Activated naive CD4-positive, alpha-beta T cell treated with anti-CD3 and anti-CD28 coated beads, Interleukin-2, amount 50 U/mL, for 24 hours (primary cell): ENCODE measurements around the gene DCTPP1.
"Not testable (repeated sequence)": the region's sequence is repeated elsewhere in the genome, so short reads cannot be mapped to it uniquely, and the experiment has no call there.

Experiments used
- H3K27ac Mint-ChIP-seq: one replicate; pipeline ENCODE4 v1.8.0; 2021; ENCODE audit warnings: mild to moderate bottlenecking, mixed read lengths
- H3K27me3 Mint-ChIP-seq: one replicate; pipeline ENCODE4 v1.8.0; 2021; ENCODE audit warnings: mixed read lengths
- H3K36me3 Mint-ChIP-seq: one replicate; pipeline ENCODE4 v1.8.0; 2021; ENCODE audit warnings: mixed read lengths
- H3K4me1 Mint-ChIP-seq: one replicate; pipeline ENCODE4 v1.8.0; 2021; ENCODE audit warnings: mixed read lengths
- H3K4me3 Mint-ChIP-seq: one replicate; pipeline ENCODE4 v1.8.0; 2021; ENCODE audit warnings: mild to moderate bottlenecking, mixed read lengths
- H3K9me3 Mint-ChIP-seq: one replicate; pipeline ENCODE4 v1.8.0; 2021; ENCODE audit warnings: mixed read lengths

The DCTPP1 gene

DNA sequence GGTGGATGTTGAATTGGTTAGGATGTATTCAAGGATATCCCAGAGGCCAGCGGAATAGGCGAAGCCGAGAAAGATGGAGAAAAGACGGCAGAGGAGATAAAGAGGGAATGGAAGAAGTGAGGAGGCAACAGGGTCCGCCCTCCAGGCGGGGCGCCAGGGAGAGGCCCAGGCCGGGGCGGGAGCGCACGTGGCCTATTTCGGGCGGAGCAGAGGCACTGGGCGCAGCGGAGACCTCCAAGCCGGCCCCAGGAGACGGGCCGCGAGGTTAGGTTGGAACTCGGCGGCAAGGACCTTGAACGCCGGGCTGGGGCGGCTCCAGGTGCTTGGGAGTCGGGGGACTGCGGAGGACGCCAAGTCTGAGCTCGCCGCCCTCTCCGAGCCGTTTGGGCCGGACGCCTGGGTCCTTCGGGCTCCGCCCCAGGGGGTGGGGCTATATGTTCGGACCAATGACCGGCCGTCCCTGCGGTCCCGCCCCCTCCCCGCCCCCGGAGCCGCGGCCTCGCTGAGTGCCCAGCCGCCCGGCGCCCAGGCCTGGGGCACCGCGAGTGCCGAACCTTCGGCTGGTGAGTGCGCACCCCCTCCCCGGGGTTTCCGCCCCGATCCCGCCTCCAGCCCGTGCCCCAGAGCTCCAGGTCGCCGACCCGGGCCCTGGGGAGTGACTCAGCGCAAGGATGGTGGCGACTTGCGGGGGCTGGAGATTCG, 22.6 kb downstream of the DCTPP1 start, which contains the start of gene ZNF771:
Gene ZNF771, plus strand, starts transcription at position 505 of the 702 bp plus-strand sequence. CDS start 448 bp downstream, outside the sequence.
- Mint-ChIP-seq H3K4me1 (peaks cover 27% of the 10 kb centered on the region), H3K27me3 (no peaks in the 10 kb centered on the region), H3K27ac (peak within 1 kb of the TSS; percentile 100), H3K9me3 (no peaks in the 10 kb centered on the region), H3K36me3 (peaks cover 5% of the 10 kb centered on the region), H3K4me3 (peak within 1 kb of the TSS; percentile 95)

- Mint-ChIP-seq H3K27ac (peak overlapping the region; percentile 100), H3K9me3 (no peaks in the 10 kb centered on the region), H3K4me1 (peaks cover 24% of the 10 kb centered on the region), H3K36me3 (peaks cover 2% of the 10 kb centered on the region), H3K4me3 (peak overlapping the region; percentile 95), H3K27me3 (no peaks in the 10 kb centered on the region)
These were observed 23.1 kb downstream of the DCTPP1 start for GRCh38 chr16:30406795-30407101.

GRCh38 chr16:30401768-30402425, 27.9 kb downstream of the DCTPP1 start:
- H3K9me3 Mint-ChIP-seq: no peaks in the 10 kb centered on the region
- no peaks in the 10 kb centered on the region for H3K27me3 Mint-ChIP-seq
- H3K27ac Mint-ChIP-seq: peak overlapping the region; percentile 72
- peak overlapping the region; percentile 89 for H3K4me3 Mint-ChIP-seq
- peaks cover 2% of the 10 kb centered on the region for H3K36me3 Mint-ChIP-seq
- peaks cover 33% of the 10 kb centered on the region for H3K4me1 Mint-ChIP-seq

GRCh38 chr16:30399435-30400186, 30.2 kb downstream of the DCTPP1 start:
- Mint-ChIP-seq H3K4me1 (peaks cover 43% of the 10 kb centered on the region), H3K9me3 (no peaks in the 10 kb centered on the region)

GRCh38 chr16:30398661-30399434, 31.0 kb downstream of the DCTPP1 start:
- Mint-ChIP-seq H3K27ac (no peak overlapping the region), H3K4me3 (peak overlapping the region; percentile 89)

More at GRCh38 chr16:30399435-30400186, 30.2 kb downstream of the DCTPP1 start:
- Mint-ChIP-seq H3K4me3 (peak overlapping the region; percentile 89), H3K27me3 (no peaks in the 10 kb centered on the region), H3K36me3 (peaks cover 2% of the 10 kb centered on the region), H3K27ac (peak overlapping the region; percentile 79)

DNA sequence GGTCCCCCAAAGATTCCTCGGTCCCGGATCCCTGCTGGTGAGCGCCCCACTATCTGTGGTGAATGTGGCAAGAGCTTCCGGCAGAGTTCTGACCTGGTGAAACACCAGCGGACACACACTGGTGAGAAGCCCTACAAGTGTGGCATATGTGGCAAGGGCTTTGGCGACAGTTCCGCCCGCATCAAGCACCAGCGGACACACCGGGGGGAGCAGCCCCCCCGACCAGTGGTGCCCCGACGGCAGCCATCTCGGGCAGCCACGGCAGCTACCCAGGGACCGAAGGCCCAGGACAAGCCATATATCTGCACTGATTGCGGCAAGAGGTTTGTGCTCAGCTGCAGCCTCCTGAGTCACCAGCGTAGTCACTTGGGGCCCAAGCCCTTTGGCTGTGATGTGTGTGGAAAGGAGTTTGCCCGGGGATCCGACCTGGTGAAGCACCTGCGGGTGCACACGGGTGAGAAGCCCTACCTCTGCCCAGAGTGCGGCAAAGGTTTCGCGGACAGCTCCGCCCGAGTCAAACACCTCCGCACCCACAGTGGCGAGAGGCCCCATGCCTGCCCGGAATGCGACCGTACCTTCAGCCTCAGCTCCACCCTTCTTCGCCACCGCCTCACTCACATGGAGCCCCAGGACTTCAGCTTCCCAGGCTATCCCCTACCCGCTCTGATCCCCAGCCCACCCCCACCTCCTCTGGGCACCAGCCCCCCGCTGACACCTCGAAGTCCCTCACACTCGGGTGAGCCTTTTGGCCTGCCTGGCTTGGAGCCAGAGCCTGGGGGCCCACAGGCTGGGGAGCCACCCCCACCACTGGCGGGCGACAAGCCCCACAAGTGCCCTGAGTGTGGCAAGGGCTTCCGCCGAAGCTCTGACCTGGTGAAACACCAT, 31.8 kb downstream of the DCTPP1 start:
- peaks cover 48% of the 10 kb centered on the region for H3K4me1 Mint-ChIP-seq
- H3K36me3 Mint-ChIP-seq: peaks cover 2% of the 10 kb centered on the region
- no peaks in the 10 kb centered on the region for H3K9me3 Mint-ChIP-seq
- H3K4me3 Mint-ChIP-seq: no peak overlapping the region
- H3K27me3 Mint-ChIP-seq: no peaks in the 10 kb centered on the region
- H3K27ac Mint-ChIP-seq: no peak overlapping the region

More at GRCh38 chr16:30398661-30399434, 31.0 kb downstream of the DCTPP1 start:
- Mint-ChIP-seq H3K4me1 (peaks cover 48% of the 10 kb centered on the region), H3K36me3 (peaks cover 2% of the 10 kb centered on the region), H3K27me3 (no peaks in the 10 kb centered on the region), H3K9me3 (no peaks in the 10 kb centered on the region)

GRCh38 chr16:30397056-30397455, 32.8 kb downstream of the DCTPP1 start:
- H3K36me3 Mint-ChIP-seq: peaks cover 2% of the 10 kb centered on the region
- peak overlapping the region; percentile 89 for H3K27ac Mint-ChIP-seq
- H3K4me1 Mint-ChIP-seq: peaks cover 48% of the 10 kb centered on the region
- no peaks in the 10 kb centered on the region for H3K27me3 Mint-ChIP-seq
- no peaks in the 10 kb centered on the region for H3K9me3 Mint-ChIP-seq
- H3K4me3 Mint-ChIP-seq: peak overlapping the region; percentile 66

DNA sequence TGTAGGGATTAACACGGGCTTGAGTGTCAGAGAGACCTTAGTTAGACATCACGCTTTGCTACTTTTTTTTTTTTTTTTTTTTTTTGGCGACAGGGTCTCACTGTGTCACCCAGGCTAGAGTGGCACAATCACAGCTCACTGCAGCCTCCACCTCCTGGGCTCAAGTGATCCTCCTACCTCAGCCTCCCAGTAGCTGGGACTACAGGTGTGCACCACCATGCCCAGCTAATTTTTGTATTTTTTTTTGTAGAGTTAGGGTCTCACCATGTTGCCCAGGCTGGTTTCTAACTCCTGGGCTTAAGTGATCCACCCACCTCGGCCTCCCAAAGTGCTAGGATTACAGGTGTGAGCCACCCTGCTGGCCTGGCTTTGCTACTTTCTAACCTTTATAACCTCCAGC, 33.2 kb downstream of the DCTPP1 start:
- H3K36me3 Mint-ChIP-seq, H3K9me3 Mint-ChIP-seq, H3K27me3 Mint-ChIP-seq: not testable (repeated sequence)
- Mint-ChIP-seq H3K4me1 (peaks cover 45% of the 10 kb centered on the region), H3K4me3 (peak overlapping the region; percentile 91), H3K27ac (peak overlapping the region; percentile 86)

DNA sequence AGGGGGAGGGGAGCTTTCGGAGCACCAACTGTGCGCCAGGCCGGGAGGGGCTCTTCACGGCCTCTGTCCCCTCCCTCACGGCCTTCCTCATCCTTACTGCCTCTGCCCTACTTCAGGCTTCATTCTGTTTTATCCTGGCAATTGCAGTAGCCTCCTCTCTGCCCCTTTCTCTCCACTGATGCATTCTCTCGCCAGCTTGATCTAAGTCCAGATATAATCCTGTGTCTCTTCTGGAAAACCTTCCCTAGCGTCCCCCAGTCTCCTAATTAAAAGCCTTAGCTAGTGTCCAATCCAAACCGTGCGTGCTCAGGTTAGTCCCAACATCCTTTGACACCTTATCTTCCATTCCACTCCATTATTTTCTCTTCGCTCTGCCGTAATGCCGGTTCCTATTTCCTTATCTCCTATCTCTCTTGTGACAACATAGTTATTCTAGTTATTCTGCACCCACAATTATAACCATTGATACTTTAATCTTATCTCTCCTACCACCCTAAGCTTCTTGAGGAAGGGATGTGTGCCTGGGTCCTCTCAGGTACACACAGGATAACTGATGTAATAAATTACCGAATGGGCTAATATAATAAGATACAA, 33.7 kb downstream of the DCTPP1 start:
- Mint-ChIP-seq H3K36me3 (peaks cover 2% of the 10 kb centered on the region), H3K4me3 (peak overlapping the region; percentile 91), H3K9me3 (no peaks in the 10 kb centered on the region), H3K4me1 (peaks cover 40% of the 10 kb centered on the region), H3K27ac (peak overlapping the region; percentile 86), H3K27me3 (no peaks in the 10 kb centered on the region)

DNA sequence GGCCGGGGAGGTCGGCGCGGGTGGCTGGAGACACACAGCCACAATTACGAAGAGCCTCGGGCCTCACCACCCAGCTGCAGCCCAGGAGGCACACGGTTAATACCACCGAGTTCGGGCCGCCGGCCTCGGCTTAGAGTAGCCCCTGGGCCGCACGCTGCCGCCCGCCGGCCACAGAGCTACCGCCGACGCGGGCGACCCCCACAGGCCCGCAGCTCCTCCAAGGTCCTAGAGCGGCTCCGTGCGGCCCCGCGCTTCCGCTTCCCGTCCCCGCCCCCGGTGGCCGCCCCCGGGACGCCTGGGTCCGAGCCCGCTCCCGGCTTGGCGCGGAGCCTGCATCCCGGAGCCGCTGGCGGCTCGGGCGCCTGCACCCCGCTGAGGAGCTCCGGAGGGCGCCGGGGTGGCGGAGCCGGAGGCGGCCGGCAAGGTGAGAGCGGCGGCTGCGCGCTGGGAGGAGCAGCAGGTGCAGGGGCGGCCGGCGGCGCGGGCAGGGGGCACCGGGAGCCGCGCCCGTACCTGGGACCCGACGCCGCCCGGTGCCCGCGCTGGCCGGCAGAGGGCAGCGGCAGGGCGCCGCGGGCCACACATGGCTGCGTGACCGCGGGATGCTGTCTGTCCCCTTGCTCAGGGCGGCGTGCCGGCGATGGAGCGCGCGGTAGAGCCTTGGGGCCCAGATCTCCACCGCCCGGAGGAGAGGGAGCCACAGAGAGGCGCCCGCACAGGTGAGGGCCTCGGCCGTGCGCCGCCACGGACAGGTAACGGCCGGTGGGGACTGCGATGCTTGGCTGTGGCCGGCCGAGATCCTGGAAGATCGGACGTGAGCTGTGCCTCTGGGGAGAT, 34.5 kb downstream of the DCTPP1 start, which contains the start of gene ZNF48:
Gene ZNF48, plus strand, starts transcription at position 266 of the 837 bp plus-strand sequence. Its CDS starts 375 bp downstream, at position 641.
- Mint-ChIP-seq H3K27me3 (no peaks in the 10 kb centered on the region), H3K4me1 (peaks cover 40% of the 10 kb centered on the region), H3K4me3 (peak within 1 kb of the TSS; percentile 91), H3K36me3 (peaks cover 2% of the 10 kb centered on the region), H3K27ac (peak within 1 kb of the TSS; percentile 86), H3K9me3 (no peaks in the 10 kb centered on the region)

GRCh38 chr16:30394592-30395154, 35.2 kb downstream of the DCTPP1 start:
- H3K4me3 Mint-ChIP-seq: peak overlapping the region; percentile 89
- peaks cover 2% of the 10 kb centered on the region for H3K36me3 Mint-ChIP-seq
- no peaks in the 10 kb centered on the region for H3K27me3 Mint-ChIP-seq
- peak overlapping the region; percentile 84 for H3K27ac Mint-ChIP-seq
- peaks cover 34% of the 10 kb centered on the region for H3K4me1 Mint-ChIP-seq
- no peaks in the 10 kb centered on the region for H3K9me3 Mint-ChIP-seq

- Mint-ChIP-seq H3K4me1 (peaks cover 45% of the 10 kb centered on the region), H3K4me3 (peak overlapping the region; percentile 89), H3K9me3 (no peaks in the 10 kb centered on the region), H3K27ac (peak overlapping the region; percentile 96), H3K27me3 (no peaks in the 10 kb centered on the region), H3K36me3 (peaks cover 4% of the 10 kb centered on the region)
These were observed 46.3 kb downstream of the DCTPP1 start for GRCh38 chr16:30383521-30383920.
